Measurements from ENCODE around the gene FH. TPM values are rescaled to one million over a fixed set of nuclear protein-coding genes. Genes with fewer than 3 reads are reported as not detected.

Gene FH
- total and polyA plus RNA-seq, 2 donors (not counting 3 experiments of a cell fraction or from before 2014, with no cell fraction given) = 41.9 to 96.6 TPM

DNA sequence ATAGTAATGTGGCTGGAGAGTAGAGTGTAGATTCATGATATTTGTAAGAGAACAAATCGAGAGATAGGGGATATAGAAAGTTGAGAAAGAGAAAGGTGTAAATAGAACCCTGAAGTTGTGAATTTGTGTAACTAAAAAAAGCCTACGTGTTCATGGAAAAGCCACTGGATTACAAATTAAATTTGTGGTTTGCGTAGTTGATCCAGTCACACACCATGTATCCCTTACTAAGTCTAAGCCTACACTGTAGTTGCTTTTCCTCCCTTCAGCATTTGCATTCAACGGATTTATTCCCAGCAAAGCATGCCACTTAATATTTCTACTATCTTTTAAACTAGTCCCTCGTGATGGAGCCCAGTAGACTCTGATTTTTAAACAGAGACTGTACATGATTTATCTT, 37.5 kb upstream of the FH start:
- H3K27me3 ChIP-seq (ENCODE audit: control insufficient read depth in 2 of 2, insufficient read depth in 2 of 2, low read length in 2 of 2) = no peaks in the 10 kb centered on the region
- no peak overlapping the region for H3K4me3 ChIP-seq (replicated peaks in 1 of 3; ENCODE audit: insufficient read depth in 1 of 3, low read depth in 1 of 3, low read length in 3 of 3)
- no peak overlapping the region for H3K9ac ChIP-seq (replicated peaks; ENCODE audit: extremely low read depth, insufficient read depth, low read length)
- no peak overlapping the region for H2AFZ ChIP-seq (ENCODE audit: low read depth, low read length)
- H3K36me3 ChIP-seq (ENCODE audit: control insufficient read depth in 2 of 2, extremely low read depth in 1 of 2, insufficient read depth in 2 of 2, low read length in 2 of 2) = no peaks in the 10 kb centered on the region
- H3K9me3 ChIP-seq (replicated peaks; ENCODE audit: control insufficient read depth, insufficient read depth, low read length) = no peaks in the 10 kb centered on the region
- intact Hi-C loops (cut with micrococcal nuclease) = no loop called here
- H4K20me1 ChIP-seq (replicated peaks; ENCODE audit: control insufficient read depth, extremely low read depth, insufficient read depth, low read length) = no peaks in the 10 kb centered on the region
- H3K4me1 ChIP-seq (ENCODE audit: control insufficient read depth, extremely low read depth, insufficient read depth, low read length) = no peaks in the 10 kb centered on the region
- H3K9me1 ChIP-seq (replicated peaks; ENCODE audit: control insufficient read depth, extremely low read depth, insufficient read depth, low read length) = no peaks in the 10 kb centered on the region
- no TSS peak for BruUV-seq (replicated peaks)
- CTCF ChIA-PET = no interaction called here
- no peak for TF ChIP-seq CTCF (IDR thresholded peaks at IDR 0.05; ENCODE audit: extremely low read depth in 1 of 2, insufficient read depth in 1 of 2, low read depth in 1 of 2, low read length in 2 of 2)
- no peak for TF ChIP-seq MAX (IDR thresholded peaks at IDR 0.05; ENCODE audit: insufficient read depth, insufficient read length)
- TF ChIP-seq EZH2 (IDR thresholded peaks at IDR 0.05; ENCODE audit: borderline replicate concordance, low read depth, low read length, severe bottlenecking) = no peak
- no peak for TF ChIP-seq FOS (IDR thresholded peaks at IDR 0.05; ENCODE audit: borderline replicate concordance, insufficient read depth, low read length)
- dilution Hi-C loops (cut with MboI; ENCODE audit: extremely low pct_ligation_motif_present, low sequenced_read_pairs) = no loop called here
- no peak overlapping the region for H3K27ac ChIP-seq (ENCODE audit: insufficient read depth, low read depth, low read length)
- no peak overlapping the region for H3K4me2 ChIP-seq (ENCODE audit: insufficient read depth, low read length)
- FAIRE-seq = no peak
- no peaks in the 10 kb centered on the region for H3K79me2 ChIP-seq (ENCODE audit: control insufficient read depth, insufficient read depth, low read length)
- POLR2A ChIA-PET = no interaction called here
- no peak for DNase-seq (ENCODE audit: low read depth, low spot score)

- no peak overlapping the region for H3K9ac ChIP-seq (replicated peaks; ENCODE audit: extremely low read depth, insufficient read depth, low read length)
- ChIA-PET CTCF (no interaction called here), POLR2A (no interaction called here)
- H3K9me1 ChIP-seq (replicated peaks; ENCODE audit: control insufficient read depth, extremely low read depth, insufficient read depth, low read length) = no peaks in the 10 kb centered on the region
- no peaks in the 10 kb centered on the region for H4K20me1 ChIP-seq (replicated peaks; ENCODE audit: control insufficient read depth, extremely low read depth, insufficient read depth, low read length)
- FAIRE-seq (no peak), DNase-seq (ENCODE audit: low read depth, low spot score) (no peak)
- BruUV-seq (replicated peaks) = no TSS peak
- no peaks in the 10 kb centered on the region for H3K79me2 ChIP-seq (ENCODE audit: control insufficient read depth, insufficient read depth, low read length)
- no peaks in the 10 kb centered on the region for H3K4me1 ChIP-seq (ENCODE audit: control insufficient read depth, extremely low read depth, insufficient read depth, low read length)
- no peak overlapping the region for H3K4me3 ChIP-seq (replicated peaks in 1 of 3; ENCODE audit: insufficient read depth in 1 of 3, low read depth in 1 of 3, low read length in 3 of 3)
- H3K27me3 ChIP-seq (ENCODE audit: control insufficient read depth in 2 of 2, insufficient read depth in 2 of 2, low read length in 2 of 2) = no peaks in the 10 kb centered on the region
- no peaks in the 10 kb centered on the region for H3K36me3 ChIP-seq (ENCODE audit: control insufficient read depth in 2 of 2, extremely low read depth in 1 of 2, insufficient read depth in 2 of 2, low read length in 2 of 2)
- H3K27ac ChIP-seq (ENCODE audit: insufficient read depth, low read depth, low read length) = no peak overlapping the region
- intact Hi-C loops (cut with micrococcal nuclease) = no loop called here
- H2AFZ ChIP-seq (ENCODE audit: low read depth, low read length) = no peak overlapping the region
- no peaks in the 10 kb centered on the region for H3K9me3 ChIP-seq (replicated peaks; ENCODE audit: control insufficient read depth, insufficient read depth, low read length)
- dilution Hi-C loops (cut with MboI; ENCODE audit: extremely low pct_ligation_motif_present, low sequenced_read_pairs) = no loop called here
- TF ChIP-seq MAX (IDR thresholded peaks at IDR 0.05; ENCODE audit: insufficient read depth, insufficient read length) (no peak), GATA2 (IDR thresholded peaks at IDR 0.05; ENCODE audit: insufficient read depth, insufficient read length, low read depth, low read length) (no peak), POLR2AphosphoS5 (IDR thresholded peaks at IDR 0.05; ENCODE audit: insufficient read depth, low read depth, low read length) (no peak), JUN (IDR thresholded peaks at IDR 0.05; ENCODE audit: borderline replicate concordance, insufficient read depth, insufficient read length, low read depth) (no peak), MYC (IDR thresholded peaks at IDR 0.05; ENCODE audit: low read depth, low read length) (no peak), EZH2 (IDR thresholded peaks at IDR 0.05; ENCODE audit: borderline replicate concordance, low read depth, low read length, severe bottlenecking) (no peak), POLR2A (IDR thresholded peaks at IDR 0.05; ENCODE audit: low read depth, low read length) (no peak), FOS (IDR thresholded peaks at IDR 0.05; ENCODE audit: borderline replicate concordance, insufficient read depth, low read length) (no peak), CTCF (IDR thresholded peaks at IDR 0.05; ENCODE audit: extremely low read depth in 1 of 2, insufficient read depth in 1 of 2, low read depth in 1 of 2, low read length in 2 of 2) (no peak)
- no peak overlapping the region for H3K4me2 ChIP-seq (ENCODE audit: insufficient read depth, low read length)
Measured at GRCh38 chr1:241555526-241555925, 36.0 kb upstream of the FH start.
